NCI-H2107 (cell line): Measurements from ENCODE around the gene ARID5B.

ENCODE experiments used
- DNase-seq: peaks from one replicate; lab custom pipeline; 2025; lab: John Stamatoyannopoulos, UW

ARID5B gene

DNA sequence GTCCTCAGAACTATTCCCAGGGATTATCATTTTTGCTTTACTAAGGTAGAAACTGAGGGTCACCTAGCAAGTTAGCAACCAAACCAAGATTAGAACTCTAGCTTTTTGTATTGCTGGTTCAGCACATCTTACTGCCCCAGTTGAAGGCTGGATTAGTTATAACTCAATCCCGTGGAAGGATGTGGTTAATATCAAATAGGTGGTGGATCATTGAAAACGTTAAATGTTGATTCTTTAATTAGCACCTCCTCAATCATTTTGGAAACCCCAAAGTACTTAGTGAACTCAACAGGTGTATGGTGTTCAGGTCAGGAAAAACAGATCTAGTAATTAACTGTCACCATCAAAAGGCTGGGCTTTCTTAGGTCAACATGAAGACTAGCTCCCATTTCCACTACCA lies 152.4 kb downstream of the ARID5B start:
- no peak for DNase-seq

DNA sequence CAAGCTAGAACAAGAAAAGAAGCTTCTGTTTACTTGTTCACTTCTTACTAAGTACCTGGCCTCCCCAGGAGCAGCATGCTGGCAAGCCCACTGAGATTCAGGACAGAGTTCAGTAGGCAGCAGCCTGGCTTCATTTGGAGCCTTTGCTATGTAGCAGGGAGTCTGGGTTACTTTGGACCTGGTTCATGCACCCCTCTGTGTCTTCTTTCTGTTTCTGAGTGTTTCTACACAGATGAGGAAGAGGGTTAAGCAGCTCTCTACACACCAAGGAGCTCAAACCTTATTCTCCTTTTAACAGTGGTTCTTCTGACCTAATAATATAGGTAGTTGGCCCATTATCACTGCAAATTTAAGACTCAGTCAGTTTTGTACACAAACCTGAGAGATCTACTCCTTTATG lies 152.9 kb downstream of the ARID5B start:
- DNase-seq, result no peak

DNA sequence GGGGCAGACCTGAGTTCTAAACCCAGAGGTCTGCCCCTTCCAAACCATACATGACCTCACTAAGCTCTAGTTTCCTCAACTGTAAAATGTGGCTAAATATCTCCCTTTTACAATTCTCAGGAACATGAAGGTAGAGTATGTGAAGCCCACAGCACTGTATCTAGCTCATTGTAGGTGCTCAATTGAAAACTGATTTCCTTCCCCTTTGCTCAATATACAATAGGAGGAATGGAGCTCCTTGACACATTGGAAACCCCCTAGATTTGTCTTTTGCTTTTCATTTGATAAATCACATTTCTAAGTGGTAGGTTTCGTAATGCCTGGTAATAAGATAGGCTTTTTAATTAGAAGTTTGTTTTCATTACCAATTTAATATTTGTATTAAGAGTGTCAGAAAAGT lies 153.3 kb downstream of the ARID5B start:
- no peak for DNase-seq

DNA sequence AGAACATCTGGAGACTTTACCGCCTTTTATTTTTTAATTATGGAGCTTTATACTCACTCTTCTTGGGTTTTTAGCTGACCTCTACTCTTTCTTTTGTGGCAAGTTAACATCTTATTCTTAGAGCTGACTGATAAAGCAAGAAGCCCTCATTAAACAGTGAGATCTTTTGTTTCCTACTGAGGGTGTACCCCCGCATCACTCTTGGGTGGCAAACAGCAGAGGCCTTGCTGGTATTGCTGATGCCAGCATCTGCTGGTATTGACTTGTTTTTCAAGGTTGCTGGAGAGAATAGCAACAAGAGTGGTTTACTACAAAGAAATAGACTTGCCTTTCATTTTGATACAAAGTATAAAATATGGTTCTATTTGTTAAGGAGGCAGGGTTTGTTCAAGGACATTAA lies 154.7 kb downstream of the ARID5B start:
- no peak for DNase-seq

DNA sequence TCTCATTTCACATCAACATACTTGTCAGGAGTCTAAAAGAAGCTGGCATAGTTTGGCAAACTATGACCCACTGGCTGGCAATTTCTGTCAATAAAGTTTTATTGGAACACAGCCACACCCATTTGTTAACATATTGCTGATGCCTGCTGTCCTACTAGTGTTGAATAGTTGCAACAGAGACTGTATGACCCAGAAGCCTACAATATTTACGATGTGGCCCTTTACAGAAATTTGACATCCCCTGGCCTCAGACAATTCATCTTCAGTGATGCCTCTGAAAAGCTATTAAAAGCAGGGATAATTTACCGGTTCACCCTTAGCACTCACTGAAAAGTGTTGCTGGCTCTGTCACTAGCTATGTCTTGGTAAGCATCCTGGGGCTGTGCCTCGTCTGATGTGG lies 155.2 kb downstream of the ARID5B start:
- no peak for DNase-seq

DNA sequence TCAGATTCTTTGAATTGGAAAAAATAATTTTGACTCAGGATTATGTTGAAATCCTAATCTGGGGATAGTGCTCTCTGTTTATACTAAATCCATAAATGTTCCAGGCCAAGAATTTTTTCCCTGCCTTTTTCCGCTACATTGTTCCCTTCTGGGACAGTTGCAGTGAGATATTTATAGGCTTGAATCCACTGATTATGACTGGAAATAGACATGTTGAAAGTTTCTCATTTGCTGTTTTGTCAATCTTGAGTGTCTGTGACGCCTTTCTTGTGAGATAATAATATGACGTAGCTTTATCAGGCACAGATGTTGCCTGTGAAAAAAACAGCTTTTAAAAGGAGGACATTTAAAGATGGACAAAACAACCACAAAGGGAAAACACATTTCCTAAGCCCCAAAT lies 155.9 kb downstream of the ARID5B start:
- no peak for DNase-seq

DNA sequence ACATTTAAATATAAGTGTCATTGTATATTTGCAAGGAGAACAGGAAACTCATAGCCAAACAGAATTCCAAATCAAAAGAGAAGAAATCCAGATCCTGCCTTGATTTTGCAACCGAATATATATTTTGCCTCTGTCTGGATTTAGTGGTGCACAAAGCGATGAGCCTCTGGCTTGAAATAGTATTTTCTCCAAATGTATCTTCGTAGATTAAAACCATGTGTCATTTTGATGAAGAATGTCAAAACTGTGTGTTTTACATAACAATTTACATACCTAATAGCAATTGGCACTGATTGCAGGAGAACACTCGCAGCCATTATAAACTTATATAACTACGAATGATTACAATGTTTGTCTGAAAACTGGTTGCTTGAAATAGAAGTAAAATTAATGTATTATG lies 156.4 kb downstream of the ARID5B start:
- DNase-seq, result no peak

DNA sequence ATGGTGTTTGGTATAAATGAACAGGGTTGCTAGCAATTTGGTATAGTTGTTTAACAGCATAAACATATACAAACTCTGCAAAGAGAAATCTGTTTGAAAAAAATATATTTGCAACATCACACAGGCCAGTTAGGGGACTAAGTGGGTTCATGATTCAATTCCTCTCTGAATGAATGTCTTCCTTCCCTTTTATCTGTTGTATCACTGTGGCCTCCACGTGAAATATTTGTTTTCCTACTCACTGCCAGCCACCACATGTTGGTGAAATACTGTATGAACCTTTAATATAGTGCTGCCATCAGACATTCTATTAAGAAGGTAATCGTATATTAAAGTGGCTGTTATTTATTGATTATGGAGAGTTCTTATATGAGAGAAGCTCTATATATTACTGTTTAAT lies 157.0 kb downstream of the ARID5B start:
- DNase-seq, result no peak

DNA sequence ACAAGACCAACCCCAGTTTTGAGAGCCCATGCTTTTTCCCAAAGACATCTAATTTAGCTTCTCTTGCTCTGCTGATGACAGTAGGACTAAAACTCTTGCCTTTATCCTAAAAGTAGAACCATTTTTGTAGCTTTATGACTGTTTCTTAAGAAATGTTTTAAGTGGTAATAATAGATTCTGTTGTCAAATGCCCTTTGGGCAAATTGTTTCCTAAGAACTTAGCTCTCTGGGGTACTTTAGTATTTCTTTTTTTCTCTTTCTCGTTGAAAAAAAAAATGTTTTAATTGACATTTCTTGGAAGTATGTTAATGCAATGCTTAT lies 157.4 kb downstream of the ARID5B start:
- no peak for DNase-seq

DNA sequence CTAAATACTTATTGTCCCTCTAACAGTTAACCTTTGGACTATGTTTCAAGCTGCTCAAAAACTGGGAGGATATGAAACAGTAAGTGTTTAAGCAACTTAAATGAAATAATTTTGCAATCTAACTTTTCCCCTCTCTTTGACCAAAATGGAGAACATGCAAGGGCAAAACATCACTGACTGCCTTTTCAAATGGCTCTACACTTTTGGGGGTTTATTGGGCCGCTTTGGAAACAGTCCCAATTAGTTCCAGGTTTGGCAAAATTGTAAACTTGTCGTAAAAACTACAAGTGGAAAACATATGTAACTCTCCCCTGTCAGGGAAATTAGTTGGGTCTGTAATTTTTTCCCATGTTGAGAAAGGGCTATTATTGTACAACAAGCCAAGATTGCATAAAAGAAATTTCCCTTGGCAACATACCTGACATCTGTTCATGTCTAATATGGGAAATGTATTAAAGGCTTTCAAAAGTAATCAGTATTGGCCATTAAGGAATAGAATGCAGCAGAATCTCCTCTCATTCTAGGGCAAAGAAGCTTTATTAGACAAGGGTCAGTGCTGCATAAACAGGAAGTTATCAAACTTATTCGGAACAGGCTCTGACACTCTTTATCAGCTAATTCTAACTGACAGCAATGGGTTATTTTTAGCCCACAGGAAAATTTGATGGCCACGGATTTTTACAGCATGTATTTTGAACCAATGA lies 157.9 kb downstream of the ARID5B start:
- DNase-seq, result no peak

DNA sequence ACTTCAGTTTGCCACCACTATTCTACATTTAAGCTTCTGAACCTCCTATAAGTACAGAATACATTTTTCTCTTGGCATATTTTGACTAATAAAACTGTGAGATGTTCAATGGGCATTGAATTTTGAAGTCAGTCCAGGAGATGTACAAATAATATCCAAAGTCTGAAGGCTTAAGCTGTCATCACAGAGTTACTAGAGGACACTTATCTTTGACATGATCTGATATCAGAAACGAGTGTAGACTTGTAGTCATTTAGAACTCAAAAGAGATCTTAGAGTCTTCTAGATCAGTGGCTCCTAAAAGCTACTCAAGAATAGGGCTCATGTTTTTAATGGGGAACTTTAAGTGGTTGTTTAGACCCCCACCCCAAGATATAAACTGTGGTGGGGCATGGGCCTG lies 160.5 kb downstream of the ARID5B start:
- no peak for DNase-seq

DNA sequence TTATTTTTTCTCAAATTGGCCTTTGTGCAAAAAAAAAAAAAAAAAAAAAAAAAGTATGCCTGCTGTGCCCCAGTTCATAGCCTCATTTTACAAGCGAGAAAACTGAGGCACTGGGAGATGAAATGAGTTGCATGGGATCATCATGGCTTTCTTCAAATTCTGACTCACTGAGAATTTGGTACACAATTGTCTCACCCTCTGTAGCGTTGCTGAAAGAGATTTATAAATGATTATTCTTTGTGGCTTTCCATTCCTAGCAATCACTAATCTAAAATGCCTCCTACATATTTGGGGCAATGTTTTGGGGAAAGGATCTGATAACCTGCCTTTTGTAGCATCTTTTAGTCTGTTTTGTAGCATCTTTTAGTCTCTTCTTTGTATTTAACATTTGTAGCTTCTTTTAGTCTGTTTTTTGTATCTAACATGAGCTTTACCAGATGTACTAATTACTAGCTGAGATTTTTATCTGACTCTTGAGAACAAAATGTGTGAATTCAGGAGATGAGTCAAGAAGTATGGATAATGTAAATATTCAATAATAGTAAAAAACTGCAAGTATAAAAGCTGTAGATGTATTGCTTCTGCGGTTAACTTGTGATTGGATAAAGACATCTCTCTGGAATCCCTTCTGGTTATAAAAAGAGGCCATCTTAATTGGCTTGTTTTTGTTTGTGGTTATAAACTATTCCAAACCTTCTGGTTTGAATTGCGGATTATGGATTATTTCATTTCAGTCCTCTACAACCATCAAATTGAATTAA lies 161.4 kb downstream of the ARID5B start:
- DNase-seq, result no peak

DNA sequence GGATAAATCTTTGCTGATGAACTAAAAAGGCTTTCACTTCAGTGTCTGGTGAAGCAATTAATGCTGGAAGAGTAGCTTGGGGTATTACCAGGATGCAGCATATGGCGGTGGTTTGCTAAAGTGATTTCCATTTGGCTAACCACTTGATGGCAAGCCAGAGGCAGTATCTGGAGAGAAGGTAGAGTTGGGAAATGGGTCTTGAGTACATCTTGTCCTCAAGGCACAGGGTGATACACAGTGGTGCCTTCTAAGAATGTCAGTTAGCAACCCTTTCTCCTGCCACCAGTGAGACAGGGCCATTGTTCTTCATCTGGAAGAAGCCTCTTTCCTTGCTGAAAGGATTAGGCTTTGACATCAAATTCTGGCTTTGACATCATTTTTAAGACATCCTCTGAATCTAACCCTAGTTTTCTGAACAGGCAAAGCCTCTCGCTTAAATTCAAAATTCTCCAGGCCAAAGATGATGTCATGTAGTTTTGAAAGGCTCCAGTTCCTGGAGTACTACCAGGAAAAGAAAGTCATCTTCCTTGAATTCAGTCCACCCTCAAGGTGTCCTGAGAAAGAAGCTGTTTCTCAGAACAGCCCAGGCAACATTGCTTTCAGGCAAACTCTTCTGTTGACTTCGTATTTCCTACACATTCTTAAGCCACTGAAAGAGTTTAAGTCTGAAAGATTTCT lies 162.4 kb downstream of the ARID5B start:
- no peak for DNase-seq

DNA sequence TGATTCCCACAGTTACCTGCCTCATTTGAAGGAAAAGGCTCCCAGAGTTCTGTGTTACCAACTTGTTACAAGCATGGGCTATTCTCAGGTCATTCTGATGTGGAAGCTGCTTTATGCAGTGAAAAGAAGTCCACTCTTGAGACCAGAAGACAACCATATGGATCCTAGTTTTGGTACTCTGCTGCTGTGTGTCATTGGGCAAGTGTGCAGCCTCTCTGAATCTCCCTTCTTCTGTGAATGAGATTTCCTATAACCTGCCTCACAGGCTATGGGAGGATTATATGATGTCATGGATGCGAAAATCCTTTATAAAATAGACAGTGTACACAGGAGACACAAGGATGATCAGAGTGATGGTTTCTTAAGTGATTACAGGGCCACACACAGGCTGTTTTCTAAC lies 166.1 kb downstream of the ARID5B start:
- DNase-seq, result no peak

DNA sequence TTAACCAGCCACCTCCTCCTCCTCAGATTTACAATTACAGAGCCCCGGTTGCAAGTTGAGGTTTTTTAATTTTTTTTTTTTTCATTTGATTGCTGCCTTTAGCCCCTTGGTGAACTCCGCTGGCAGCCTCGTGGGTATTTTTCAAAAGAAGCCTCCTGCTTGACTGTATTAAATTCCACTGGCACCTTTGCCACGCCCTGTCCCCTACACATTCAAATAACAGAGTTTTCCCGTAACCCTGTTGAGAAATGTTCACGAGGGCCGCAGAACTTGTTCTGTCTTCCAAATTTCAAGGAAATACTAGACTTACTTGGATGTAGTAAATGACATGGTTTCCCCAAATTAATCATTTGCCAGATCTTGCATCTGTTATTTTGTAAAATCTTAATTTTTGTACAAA lies 167.0 kb downstream of the ARID5B start:
- DNase-seq, result no peak

DNA sequence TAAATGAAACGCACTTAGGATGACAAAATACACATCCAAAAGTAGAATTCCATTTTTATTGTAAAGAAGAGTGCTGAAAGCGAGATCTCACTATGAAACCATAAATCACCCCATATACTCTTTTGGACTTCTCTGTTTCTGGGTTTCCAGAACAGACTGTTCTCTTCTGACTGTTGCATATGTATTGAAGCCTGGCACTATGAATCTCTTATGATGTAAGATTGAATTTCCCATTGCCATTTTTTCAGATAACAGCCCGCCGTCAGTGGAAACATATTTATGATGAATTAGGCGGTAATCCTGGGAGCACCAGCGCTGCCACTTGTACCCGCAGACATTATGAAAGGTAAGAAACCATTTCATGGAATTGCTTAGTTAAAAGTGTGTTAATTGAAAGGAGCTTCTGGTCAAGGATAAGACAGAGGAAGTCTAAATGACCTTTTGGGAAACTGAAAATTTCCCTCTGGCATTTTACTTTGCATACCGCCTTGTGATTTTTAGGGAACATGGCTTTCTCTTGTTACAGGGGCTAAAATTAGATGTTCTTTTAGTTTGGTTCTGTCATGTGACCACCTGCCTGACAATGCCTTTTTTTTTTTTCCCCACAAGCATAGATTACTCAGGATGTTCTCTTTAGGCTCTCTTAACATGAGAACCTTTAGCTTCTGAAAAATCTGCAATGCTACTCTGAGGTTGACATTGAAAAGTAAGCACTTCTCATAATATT lies 168.1 kb downstream of the ARID5B start:
- no peak for DNase-seq

DNA sequence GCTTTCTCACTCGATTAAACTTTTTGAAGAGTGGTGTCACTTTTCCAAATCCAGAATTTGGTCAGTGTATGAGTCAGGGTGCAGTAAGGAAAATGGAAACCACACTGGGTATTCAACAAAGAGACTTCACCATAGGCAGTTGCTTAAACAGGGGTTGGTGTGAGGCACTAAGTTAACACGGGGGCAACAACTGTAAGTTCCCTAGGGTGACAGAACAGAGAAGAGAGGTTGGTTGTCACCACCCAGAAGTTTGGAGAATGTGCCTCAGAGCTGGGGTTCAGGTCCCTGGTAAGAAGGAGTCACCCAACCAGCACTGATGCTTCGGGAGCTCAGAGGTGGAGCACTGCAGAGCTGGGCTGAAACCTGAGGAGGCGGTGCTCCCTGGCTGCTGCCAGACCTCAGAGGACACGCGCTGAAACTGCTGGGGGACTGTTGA lies 170.4 kb downstream of the ARID5B start:
- no peak for DNase-seq

DNA sequence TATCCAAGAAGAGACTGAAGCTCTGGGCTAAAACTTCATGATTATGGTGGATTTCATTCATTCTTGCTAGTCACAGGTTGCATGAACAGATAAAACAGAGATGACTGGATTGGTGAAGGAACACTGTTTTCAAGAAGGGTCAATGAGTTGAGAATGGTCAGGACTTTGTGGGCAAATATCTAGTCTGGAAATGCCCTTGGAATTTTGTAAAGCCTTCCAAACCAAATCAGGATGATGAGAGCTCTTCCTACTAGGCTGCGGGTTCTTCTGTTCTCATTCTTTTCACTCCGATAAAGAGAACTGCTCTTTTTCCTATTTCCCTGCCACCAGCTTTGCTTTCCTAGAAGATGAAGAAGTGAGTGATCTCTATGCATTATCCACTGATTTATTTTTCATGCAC lies 171.4 kb downstream of the ARID5B start:
- DNase-seq, result no peak

DNA sequence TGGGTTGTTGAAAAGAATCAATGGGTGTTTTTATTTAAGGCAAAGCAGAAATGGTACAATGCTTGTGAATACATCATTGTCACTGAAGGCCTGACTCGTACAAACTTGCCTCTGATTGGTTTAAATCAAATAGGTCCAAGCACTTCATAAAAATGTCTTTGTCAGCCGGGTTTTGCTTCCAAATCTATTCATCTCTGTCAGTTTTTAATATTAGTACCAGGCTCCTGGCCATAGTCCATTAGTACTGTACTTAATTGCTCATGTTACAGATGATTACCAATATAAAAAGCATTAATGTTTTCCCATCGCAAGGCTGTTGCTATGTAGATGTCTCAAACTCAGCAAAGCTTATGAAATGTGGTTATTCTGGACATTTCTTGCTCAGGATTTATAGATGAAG lies 171.9 kb downstream of the ARID5B start:
- DNase-seq, result no peak

DNA sequence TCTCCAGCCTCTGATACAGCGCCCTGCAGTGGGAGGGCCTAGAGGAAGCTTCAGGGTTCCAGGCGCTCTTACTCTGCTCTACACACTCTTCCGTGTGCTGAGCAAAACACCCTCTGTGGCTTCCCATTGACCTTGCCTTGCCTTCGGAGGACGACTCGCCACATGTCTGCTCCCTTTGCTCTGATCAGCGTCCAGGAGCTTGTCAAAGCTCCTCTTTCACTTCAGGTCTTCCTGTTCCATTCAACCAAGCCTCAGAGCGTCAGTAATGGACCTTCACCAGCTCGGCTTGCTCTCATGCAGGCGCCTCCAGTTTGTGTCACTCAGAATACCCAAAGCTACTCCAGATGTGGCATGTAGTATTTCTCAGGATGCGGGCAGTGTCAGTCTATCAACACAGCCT lies 173.9 kb downstream of the ARID5B start:
- no peak for DNase-seq

DNA sequence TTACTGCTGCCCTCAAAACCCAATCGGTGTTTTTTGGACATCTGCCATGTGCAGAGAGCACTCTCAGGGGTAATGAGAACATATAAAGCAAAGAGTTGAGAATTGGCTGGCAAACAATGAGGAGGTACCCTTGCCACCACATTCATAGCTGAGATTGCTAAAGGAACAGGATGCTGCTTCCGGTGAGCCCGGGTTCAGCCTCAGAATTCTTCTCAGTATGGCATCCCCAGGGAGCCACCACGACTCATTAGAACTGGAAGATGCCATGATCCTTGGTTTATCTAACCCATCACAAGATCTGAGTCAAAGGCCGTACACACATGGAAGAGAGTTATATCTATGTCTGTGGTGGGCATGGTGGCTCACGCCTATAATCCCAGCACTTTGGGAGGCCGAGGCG lies 174.4 kb downstream of the ARID5B start:
- no peak for DNase-seq

DNA sequence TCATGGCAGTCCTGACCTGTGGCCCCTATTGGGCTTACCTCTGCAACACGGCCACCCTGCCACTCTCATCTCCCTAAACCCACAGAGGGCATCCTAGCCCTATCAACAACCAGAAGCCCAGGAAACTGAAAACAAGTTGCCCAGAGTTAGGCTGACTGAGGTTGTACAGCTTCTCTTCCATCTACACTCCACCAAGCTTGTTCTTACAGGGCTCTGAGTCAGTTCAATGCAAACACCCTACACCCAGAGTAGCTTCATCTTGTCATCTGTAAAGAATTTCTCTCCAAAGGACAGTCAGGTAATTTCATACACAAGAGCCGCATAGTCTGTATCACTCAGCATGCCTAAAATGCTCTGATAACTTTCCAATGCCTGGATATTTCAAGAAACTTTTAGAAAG lies 175.4 kb downstream of the ARID5B start:
- DNase-seq, result no peak
